ENCODE results near the gene OR6C75.

- TF ChIP-seq, protein P1, sequence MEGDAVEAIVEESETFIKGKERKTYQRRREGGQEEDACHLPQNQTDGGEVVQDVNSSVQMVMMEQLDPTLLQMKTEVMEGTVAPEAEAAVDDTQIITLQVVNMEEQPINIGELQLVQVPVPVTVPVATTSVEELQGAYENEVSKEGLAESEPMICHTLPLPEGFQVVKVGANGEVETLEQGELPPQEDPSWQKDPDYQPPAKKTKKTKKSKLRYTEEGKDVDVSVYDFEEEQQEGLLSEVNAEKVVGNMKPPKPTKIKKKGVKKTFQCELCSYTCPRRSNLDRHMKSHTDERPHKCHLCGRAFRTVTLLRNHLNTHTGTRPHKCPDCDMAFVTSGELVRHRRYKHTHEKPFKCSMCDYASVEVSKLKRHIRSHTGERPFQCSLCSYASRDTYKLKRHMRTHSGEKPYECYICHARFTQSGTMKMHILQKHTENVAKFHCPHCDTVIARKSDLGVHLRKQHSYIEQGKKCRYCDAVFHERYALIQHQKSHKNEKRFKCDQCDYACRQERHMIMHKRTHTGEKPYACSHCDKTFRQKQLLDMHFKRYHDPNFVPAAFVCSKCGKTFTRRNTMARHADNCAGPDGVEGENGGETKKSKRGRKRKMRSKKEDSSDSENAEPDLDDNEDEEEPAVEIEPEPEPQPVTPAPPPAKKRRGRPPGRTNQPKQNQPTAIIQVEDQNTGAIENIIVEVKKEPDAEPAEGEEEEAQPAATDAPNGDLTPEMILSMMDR (IDR thresholded peaks at IDR 0.05): no peak
- TF ChIP-seq ZFX (IDR thresholded peaks at IDR 0.05; ENCODE audit: borderline replicate concordance): no peak
Observed at GRCh38 chr12:55362675-55363074, at the start of gene OR6C75.
